Hepatocyte (in vitro differentiated cells): ENCODE measurements around the gene TIMM22. TPM values are rescaled to one million over a fixed set of nuclear protein-coding genes. Genes with fewer than 3 reads are reported as not detected.
A peak's percentile ranks its signal among the peaks of the same experiment; 100 is the strongest.

Experiments used
- DNase-seq: peaks from one replicate; pipeline ENCODE4 v3.0.0-alpha.2; 2016; ENCODE audit warnings: low spot score
- H2AFZ ChIP-seq: fragments of 200-600 bp; sonication (generic); 2 replicates; pipeline ENCODE4 v1.6.0; 2016; ENCODE audit warnings: antibody characterized with exemption, mild to moderate bottlenecking
- H3K27ac ChIP-seq: fragments of 200-600 bp; sonication (generic); 2 replicates; pipeline ENCODE4 v1.5.1; 2016; ENCODE audit warnings: mild to moderate bottlenecking
- H3K27me3 ChIP-seq: fragments of 200-600 bp; sonication (generic); 2 replicates; pipeline ENCODE4 v1.6.1; 2016
- H3K36me3 ChIP-seq: fragments of 200-600 bp; sonication (generic); replicated peaks from 2 replicates; pipeline ENCODE4 v1.5.1; 2016; ENCODE audit warnings: low read depth; ENCODE audit not compliant: insufficient read depth
- H3K4me1 ChIP-seq: fragments of 200-600 bp; sonication (generic); 2 replicates; pipeline ENCODE4 v1.5.1; 2016; ENCODE audit warnings: mild to moderate bottlenecking, moderate library complexity; ENCODE audit not compliant: insufficient read depth
- H3K4me2 ChIP-seq: fragments of 200-600 bp; sonication (generic); 2 replicates; pipeline ENCODE4 v1.6.0; 2016
- H3K4me3 ChIP-seq: fragments of 200-600 bp; sonication (generic); 2 replicates; pipeline ENCODE4 v1.5.1; 2016; ENCODE audit warnings: mild to moderate bottlenecking
- H3K79me2 ChIP-seq: fragments of 200-600 bp; sonication (generic); 2 replicates; pipeline ENCODE4 v1.6.0; 2017; ENCODE audit warnings: mild to moderate bottlenecking
- H3K9me2 ChIP-seq: fragments of 200-600 bp; sonication (generic); replicated peaks from 2 replicates; pipeline ENCODE4 v1.6.0; 2017; ENCODE audit warnings: mild to moderate bottlenecking; ENCODE audit not compliant: insufficient read depth
- H3K9me3 ChIP-seq: fragments of 200-600 bp; sonication (generic); 2 replicates; pipeline ENCODE4 v1.5.1; 2016; ENCODE audit warnings: low read depth, mild to moderate bottlenecking
- H4K20me1 ChIP-seq: fragments of 200-600 bp; sonication (generic); 2 replicates; pipeline ENCODE4 v1.6.0; 2016; ENCODE audit warnings: mild to moderate bottlenecking; ENCODE audit not compliant: insufficient read depth, poor library complexity, severe bottlenecking
- EZH2 ChIP-seq: fragments of 200-600 bp; sonication (generic); IDR thresholded peaks from 2 replicates; pipeline ENCODE4 v1.6.1; 2016; ENCODE audit warnings: antibody characterized with exemption, mild to moderate bottlenecking, borderline replicate concordance
- EZH2phosphoT487 ChIP-seq: fragments of 200-600 bp; sonication (generic); IDR thresholded peaks from one replicate; pipeline ENCODE4 v1.6.1; 2018; ENCODE audit warnings: antibody characterized with exemption, mild to moderate bottlenecking, low read depth, moderate library complexity; ENCODE audit not compliant: unreplicated experiment, severe bottlenecking
- WGBS: methylation state at CpG from one replicate; pipeline ENCODE4 v1.1.6; 2016; ENCODE audit warnings: low lambda C conversion rate; ENCODE audit errors: missing lambda C conversion rate; 5-methylcytosine and 5-hydroxymethylcytosine counted together
- polyA plus RNA-seq: library from polyadenylated mRNA; unstranded; fragments of >200 nt; fragmentation: Nextera tagmentation; extraction: Ambion mirVana; gene quantifications from 2 replicates; pipeline ENCODE4 v1.2.1, GENCODE V29; 2016
- total RNA-seq: library from RNA; depleted of rRNA; stranded (reverse); fragments of >200 nt; gene quantifications from 2 replicates; pipeline ENCODE4 v1.2.3, GENCODE V29; 2014
- TF ChIP-seq, protein P1 (sequence below): fragments of 200-600 bp; sonication (generic); IDR thresholded peaks from 2 replicates; pipeline ENCODE4 v1.5.1; 2016; ENCODE audit warnings: antibody characterized with exemption, mild to moderate bottlenecking; ENCODE audit not compliant: poor library complexity

The TIMM22 gene
- total and polyA plus RNA-seq, 2 experiments from 2014 or later = 16.7 to 18.4 TPM

- Histone ChIP-seq H3K4me1 (peaks cover 18% of the 10 kb centered on the region), H3K27ac (peak overlapping the region; percentile 52), H3K9me3 (no peaks in the 10 kb centered on the region), H4K20me1 (peaks cover 16% of the 10 kb centered on the region), H3K79me2 (peaks cover 32% of the 10 kb centered on the region), H2AFZ (peak overlapping the region; percentile 86), H3K9me2 (no peaks in the 10 kb centered on the region), H3K27me3 (no peaks in the 10 kb centered on the region), H3K36me3 (no peaks in the 10 kb centered on the region), H3K4me2 (peak overlapping the region; percentile 94), H3K4me3 (peak overlapping the region; percentile 54)
- DNase-seq = peak; percentile 94
- TF ChIP-seq, protein P1, sequence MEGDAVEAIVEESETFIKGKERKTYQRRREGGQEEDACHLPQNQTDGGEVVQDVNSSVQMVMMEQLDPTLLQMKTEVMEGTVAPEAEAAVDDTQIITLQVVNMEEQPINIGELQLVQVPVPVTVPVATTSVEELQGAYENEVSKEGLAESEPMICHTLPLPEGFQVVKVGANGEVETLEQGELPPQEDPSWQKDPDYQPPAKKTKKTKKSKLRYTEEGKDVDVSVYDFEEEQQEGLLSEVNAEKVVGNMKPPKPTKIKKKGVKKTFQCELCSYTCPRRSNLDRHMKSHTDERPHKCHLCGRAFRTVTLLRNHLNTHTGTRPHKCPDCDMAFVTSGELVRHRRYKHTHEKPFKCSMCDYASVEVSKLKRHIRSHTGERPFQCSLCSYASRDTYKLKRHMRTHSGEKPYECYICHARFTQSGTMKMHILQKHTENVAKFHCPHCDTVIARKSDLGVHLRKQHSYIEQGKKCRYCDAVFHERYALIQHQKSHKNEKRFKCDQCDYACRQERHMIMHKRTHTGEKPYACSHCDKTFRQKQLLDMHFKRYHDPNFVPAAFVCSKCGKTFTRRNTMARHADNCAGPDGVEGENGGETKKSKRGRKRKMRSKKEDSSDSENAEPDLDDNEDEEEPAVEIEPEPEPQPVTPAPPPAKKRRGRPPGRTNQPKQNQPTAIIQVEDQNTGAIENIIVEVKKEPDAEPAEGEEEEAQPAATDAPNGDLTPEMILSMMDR = peak; percentile 87
- no peak for TF ChIP-seq EZH2
- 45% methylated on average over 43 of the region's 43 CpGs for WGBS
These were observed 16.3 kb upstream of the TIMM22 start for GRCh38 chr17:980406-981291.

DNA sequence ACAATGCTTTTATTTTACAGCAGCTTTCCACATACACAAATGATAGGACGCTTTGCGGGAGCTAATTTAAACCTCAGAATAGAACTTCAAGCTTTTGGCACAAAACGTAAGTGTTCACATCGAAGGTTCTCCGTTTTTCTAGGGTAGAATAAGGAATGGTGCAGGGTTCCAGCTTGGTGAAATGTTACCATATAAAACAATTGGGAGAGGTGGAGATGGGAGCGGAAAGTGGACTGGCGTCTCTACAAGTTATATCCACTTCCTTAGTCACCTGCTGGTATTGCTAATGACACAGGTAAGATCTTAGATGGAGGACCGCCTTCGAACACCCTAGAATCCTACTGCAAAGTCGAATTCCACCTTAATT, 15.7 kb upstream of the TIMM22 start:
- no peak overlapping the region for H3K4me3 ChIP-seq
- peaks cover 14% of the 10 kb centered on the region for H3K4me1 ChIP-seq
- H4K20me1 ChIP-seq = peaks cover 11% of the 10 kb centered on the region
- WGBS = 38% methylated on average over 10 of the region's 10 CpGs
- no peaks in the 10 kb centered on the region for H3K9me2 ChIP-seq
- TF ChIP-seq EZH2 (no peak), EZH2phosphoT487 (no peak)
- TF ChIP-seq, protein P1 = no peak
- peaks cover 26% of the 10 kb centered on the region for H3K79me2 ChIP-seq
- no peak overlapping the region for H2AFZ ChIP-seq
- no peak for DNase-seq
- H3K27me3 ChIP-seq = no peaks in the 10 kb centered on the region
- H3K4me2 ChIP-seq = no peak overlapping the region
- H3K27ac ChIP-seq = no peak overlapping the region
- no peaks in the 10 kb centered on the region for H3K36me3 ChIP-seq
- H3K9me3 ChIP-seq = no peaks in the 10 kb centered on the region

- 87% methylated on average over 3 of the region's 3 CpGs for WGBS
- Histone ChIP-seq H3K27me3 (no peaks in the 10 kb centered on the region), H3K79me2 (no peaks in the 10 kb centered on the region), H3K9me2 (no peaks in the 10 kb centered on the region), H3K4me1 (peaks cover 3% of the 10 kb centered on the region), H4K20me1 (no peaks in the 10 kb centered on the region), H3K27ac (no peak overlapping the region), H3K4me2 (no peak overlapping the region), H2AFZ (no peak overlapping the region), H3K36me3 (no peaks in the 10 kb centered on the region), H3K4me3 (no peak overlapping the region), H3K9me3 (no peaks in the 10 kb centered on the region)
- DNase-seq = no peak
- no peak for TF ChIP-seq EZH2phosphoT487
- TF ChIP-seq, protein P1 = no peak
- no peak for TF ChIP-seq EZH2
These were observed 13.0 kb upstream of the TIMM22 start for GRCh38 chr17:983921-984320.
